ENCODE data around the gene GLRX.
"Not testable (repeated sequence)": the region's sequence is repeated elsewhere in the genome, so short reads cannot be mapped to it uniquely, and the experiment has no call there.

Gene GLRX

DNA sequence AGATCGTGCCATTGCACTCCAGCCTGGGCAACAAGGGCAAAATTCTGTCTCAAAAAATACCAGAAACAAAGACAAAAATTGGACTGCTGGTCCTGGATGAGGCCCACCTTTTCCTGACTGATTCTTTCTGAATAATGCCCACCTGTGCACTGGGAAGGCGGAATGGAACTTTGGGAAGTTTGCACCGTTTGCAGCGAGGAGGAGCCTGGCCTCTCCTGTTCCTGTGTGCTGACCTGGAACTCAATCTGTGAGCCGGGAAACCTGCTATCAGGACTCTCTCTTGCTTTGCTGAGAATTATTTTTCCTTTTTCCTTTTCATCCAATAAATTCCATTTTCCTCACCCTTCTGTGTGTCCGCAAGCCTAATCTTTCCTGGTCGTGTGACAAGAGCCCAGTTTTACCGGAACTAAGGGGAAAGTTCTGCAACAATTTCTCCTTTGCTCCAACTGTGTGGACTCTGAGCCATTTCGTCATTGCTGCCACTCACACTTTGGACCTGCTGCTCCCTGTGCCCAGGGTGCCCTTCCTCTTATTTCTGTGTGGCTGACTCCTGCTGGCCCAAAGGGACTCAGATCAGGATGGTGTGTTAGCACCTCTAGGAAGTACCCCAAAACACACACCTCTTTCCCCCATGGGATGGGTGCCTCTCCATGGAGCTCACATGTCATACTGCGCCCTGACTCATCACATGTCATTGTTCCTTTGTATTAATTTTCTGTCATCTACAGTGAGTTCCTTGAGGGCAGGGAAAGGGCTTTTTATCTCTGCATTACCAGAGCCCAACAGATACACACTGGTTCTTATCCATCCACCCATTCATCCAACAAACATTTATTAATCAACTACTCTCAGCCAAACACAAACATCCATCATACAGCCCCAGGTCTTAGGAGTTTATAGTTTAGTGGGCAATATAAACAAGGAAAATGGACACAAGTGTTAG is 4.7 kb upstream of the GLRX start:
- DNase-seq: no peak

- no peak for DNase-seq
Observed at GRCh38 chr5:95825495-95825894, 3.0 kb upstream of the GLRX start.

DNA sequence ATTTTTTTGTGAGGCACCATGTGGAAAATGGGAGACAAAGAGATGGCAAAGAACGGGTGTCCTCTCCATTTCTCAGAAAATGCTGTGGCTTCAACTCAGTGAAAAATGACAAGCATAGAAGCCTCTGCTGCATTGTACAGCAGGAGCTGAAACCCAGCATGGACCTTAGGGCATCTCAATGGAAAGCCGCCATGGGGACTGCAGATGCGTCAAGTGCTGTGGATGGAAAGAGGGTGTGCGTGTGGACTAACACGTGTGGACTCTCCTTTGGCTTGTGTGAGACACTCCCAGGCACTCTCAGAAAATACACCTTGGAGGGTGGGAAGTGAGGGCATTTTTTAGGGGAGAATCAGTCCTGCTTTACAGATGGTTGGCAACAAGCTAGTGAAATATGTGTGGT is 2.2 kb upstream of the GLRX start:
- no peak for DNase-seq

- DNase-seq: no peak
Observed at GRCh38 chr5:95823738-95824609, 1.4 kb upstream of the GLRX start.

GRCh38 chr5:95823218-95823737 is 752 bp upstream of the GLRX start:
- DNase-seq: no peak

- DNase-seq: no peak
Observed at GRCh38 chr5:95822043-95822541, 434 bp downstream of the GLRX start.

- DNase-seq: no peak
Observed at GRCh38 chr5:95821110-95822021, 1.2 kb downstream of the GLRX start.

- DNase-seq: peak; percentile 94
Observed at GRCh38 chr5:95818181-95819147, 4.1 kb downstream of the GLRX start.

- DNase-seq: no peak
Observed at GRCh38 chr5:95817430-95817829, 5.1 kb downstream of the GLRX start.

DNA sequence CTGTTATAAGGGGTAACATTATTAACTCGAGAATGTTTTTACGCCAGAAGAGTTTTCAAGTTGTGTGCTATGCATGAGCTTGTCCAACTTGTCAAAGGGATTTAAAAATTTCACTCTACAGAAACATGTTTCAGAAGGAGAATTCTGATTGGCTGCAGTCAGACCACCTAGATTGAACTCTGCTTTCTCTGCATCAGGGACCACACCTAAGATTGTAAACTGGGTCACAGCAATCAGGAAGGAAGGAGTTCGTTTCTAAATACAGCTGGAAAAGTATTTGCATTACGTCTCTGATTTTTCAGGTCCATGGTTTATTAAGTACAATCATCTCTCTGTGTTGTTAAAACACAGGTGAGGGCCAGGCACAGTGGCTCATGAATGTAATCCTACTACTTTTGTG is 5.8 kb downstream of the GLRX start:
- no peak for DNase-seq

DNA sequence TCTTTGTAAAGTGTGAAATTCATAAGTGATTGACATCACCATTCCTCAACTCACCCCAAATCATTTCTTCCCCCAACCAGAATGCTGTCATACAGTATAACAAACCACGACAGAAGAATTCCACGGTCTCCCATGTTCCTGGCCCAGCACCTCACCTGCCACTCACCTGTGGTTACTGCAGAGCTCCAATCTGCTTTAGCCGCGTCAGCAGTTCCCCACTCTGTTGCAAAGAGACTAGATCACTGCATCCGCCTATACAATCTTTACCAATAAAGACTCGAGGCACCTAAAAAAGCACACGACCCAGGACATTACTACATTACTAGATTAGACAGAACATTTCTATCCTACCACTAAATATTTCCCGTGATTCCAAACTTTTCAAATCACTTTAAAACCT is 6.2 kb downstream of the GLRX start:
- no peak for DNase-seq

GRCh38 chr5:95815155-95815729 is 7.3 kb downstream of the GLRX start:
- DNase-seq: no peak

DNA sequence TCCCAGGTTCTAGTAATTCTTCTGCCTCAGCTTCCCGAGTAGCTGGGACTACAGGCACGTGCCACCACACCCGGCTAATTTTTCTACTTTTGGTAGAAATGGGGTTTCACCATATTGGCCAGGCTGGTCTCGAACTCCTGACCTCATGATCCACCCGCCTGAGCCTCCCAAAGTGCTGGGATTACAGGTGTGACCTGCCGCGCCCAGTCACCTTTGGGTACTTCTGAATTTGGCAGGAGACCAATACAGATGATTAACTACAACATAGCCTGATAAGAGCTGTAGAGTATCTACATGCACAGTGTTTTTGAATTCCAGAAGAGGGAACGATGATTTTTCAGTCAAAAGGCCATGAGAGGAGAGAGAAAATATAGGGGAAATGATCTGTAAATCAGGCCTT is 9.5 kb downstream of the GLRX start:
- not testable (repeated sequence) for DNase-seq

- DNase-seq: no peak
Observed at GRCh38 chr5:95812074-95812471, 10.5 kb downstream of the GLRX start.

GRCh38 chr5:95811461-95812073 is 11.0 kb downstream of the GLRX start:
- DNase-seq: not testable (repeated sequence)

DNA sequence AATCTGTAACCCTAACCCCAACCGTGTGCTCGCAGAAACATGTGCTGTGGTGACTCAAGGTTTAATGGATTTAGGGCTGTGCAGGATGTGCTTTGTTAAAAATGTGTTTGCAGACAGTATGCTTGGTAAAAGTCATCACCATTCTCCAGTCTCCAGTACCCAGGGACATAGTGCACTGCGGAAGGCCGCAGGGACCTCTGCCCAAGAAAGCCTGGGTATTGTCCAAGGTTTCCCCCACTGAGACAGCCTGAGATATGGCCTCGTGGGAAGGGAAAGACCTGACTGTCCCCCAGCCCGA is 11.5 kb downstream of the GLRX start:
- not testable (repeated sequence) for DNase-seq

GRCh38 chr5:95810305-95811125 is 12.0 kb downstream of the GLRX start:
- DNase-seq: no peak

GRCh38 chr5:95809414-95809960 is 13.0 kb downstream of the GLRX start:
- DNase-seq: no peak

Measured in SIG-M5 (cell line).